Activated gamma-delta T cell (primary cell): ENCODE measurements around the gene TULP4.
"Not testable (repeated sequence)": the region's sequence is repeated elsewhere in the genome, so short reads cannot be mapped to it uniquely, and the experiment has no call there.

Source experiments
- DNase-seq: peaks from one replicate; lab custom pipeline; 2025; lab: John Stamatoyannopoulos, UW

The TULP4 gene

GRCh38 chr6:158391276-158391675 lies 79.0 kb downstream of the TULP4 start:
- DNase-seq, result no peak

- not testable (repeated sequence) for DNase-seq
Observed at GRCh38 chr6:158391977-158392376, 79.7 kb downstream of the TULP4 start.

- DNase-seq, result no peak
Observed at GRCh38 chr6:158396136-158396535, 83.9 kb downstream of the TULP4 start.

- DNase-seq, result no peak
Observed at GRCh38 chr6:158397578-158397977, 85.3 kb downstream of the TULP4 start.

GRCh38 chr6:158398252-158399024 lies 86.2 kb downstream of the TULP4 start:
- no peak for DNase-seq

- DNase-seq, result no peak
Observed at GRCh38 chr6:158399040-158399700, 86.9 kb downstream of the TULP4 start.

GRCh38 chr6:158402184-158402583 lies 89.9 kb downstream of the TULP4 start:
- DNase-seq, result no peak

- not testable (repeated sequence) for DNase-seq
Observed at GRCh38 chr6:158405321-158405831, 93.1 kb downstream of the TULP4 start.

GRCh38 chr6:158405933-158406332 lies 93.7 kb downstream of the TULP4 start:
- DNase-seq, result no peak

- no peak for DNase-seq
Observed at GRCh38 chr6:158406736-158407135, 94.5 kb downstream of the TULP4 start.

GRCh38 chr6:158408013-158408412 lies 95.7 kb downstream of the TULP4 start:
- DNase-seq, result no peak

GRCh38 chr6:158408552-158409130 lies 96.4 kb downstream of the TULP4 start:
- no peak for DNase-seq

GRCh38 chr6:158409451-158409850 lies 97.2 kb downstream of the TULP4 start:
- no peak for DNase-seq

- DNase-seq, result no peak
Observed at GRCh38 chr6:158410784-158411183, 98.5 kb downstream of the TULP4 start.

GRCh38 chr6:158411998-158412397 lies 99.7 kb downstream of the TULP4 start:
- DNase-seq, result no peak

GRCh38 chr6:158413028-158413427 lies 100.8 kb downstream of the TULP4 start:
- no peak for DNase-seq

- DNase-seq, result no peak
Observed at GRCh38 chr6:158413814-158414565, 101.7 kb downstream of the TULP4 start.

GRCh38 chr6:158414851-158415262 lies 102.6 kb downstream of the TULP4 start:
- DNase-seq, result no peak

GRCh38 chr6:158415666-158416065 lies 103.4 kb downstream of the TULP4 start:
- no peak for DNase-seq

- DNase-seq, result no peak
Observed at GRCh38 chr6:158416883-158417759, 104.9 kb downstream of the TULP4 start.

GRCh38 chr6:158417760-158418098 lies 105.5 kb downstream of the TULP4 start:
- DNase-seq, result no peak
